ENCODE measurements around the gene CTCF. TPM values are rescaled to one million over a fixed set of nuclear protein-coding genes. Genes with fewer than 3 reads are reported as not detected.
A peak's percentile ranks its signal among the peaks of the same experiment; 100 is the strongest.

Gene CTCF
- total RNA-seq, 1 donor from 2014 or later, result 44.0 TPM

GRCh38 chr16:67668495-67669157 is 106.3 kb downstream of the CTCF start:
- intact Hi-C loops (cut with DNase I), result loop anchor here (10.0 kb wide), 1 partner anchor 144 kb away; the partner anchor contains the start of gene RIPOR1
- DNase-seq (ENCODE audit: low spot score) (no peak), ATAC-seq (no peak)

DNA sequence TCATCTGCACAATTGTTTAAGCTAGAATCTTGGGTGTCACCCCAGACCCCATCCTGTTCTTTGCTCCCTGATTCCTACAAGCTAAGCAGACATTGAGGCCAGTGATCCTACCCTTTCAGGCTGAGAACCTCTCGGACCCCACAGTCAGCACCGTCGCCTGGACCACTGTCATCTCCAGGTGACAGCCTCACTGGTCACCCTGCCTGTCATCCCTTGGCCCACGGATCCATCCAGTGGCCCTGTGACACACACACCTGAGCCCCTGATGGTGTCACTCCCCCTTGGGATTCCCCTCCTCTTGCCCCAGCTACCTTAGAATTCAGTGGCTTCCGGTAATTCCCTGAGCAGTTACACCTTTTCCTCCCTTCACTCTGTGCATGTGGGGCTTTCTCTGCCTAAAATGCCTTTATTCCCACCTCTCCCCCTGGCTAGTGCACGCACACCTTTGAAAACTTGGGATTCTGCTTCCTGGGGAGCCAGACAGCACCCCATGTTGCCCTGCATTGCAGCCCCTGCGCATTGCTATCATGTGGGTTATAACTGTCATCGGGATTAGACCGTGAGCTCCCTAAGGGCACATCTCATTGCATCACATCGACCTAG is 107.3 kb downstream of the CTCF start:
- intact Hi-C loops (cut with DNase I), result loop anchor here (10.0 kb wide), 1 partner anchor 145 kb away; the partner anchor contains the start of gene RIPOR1
- ATAC-seq, result no peak

DNA sequence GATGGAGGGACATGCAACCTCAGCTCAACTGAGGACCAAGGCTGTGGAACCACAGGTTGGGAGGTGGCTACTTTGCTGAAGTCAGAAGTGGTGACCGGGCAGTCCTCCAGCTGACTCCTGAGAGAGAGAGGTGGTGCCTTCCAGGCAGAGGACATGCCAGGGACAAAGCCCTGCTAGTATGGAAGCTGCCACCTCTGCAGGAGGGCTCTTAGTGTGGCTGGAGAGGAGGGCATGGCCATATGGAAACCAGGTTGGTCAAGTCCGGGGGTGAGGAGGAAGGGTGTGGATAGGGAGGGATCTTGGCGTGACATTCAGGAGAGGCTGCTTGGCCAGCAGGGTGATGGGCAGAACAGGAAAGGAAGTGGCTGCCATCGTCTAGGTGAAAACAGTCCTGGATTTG is 110.0 kb downstream of the CTCF start:
- DNase-seq (ENCODE audit: low spot score) (no peak), ATAC-seq (no peak)
- intact Hi-C loops (cut with DNase I), result no loop called here

More for the DNA sequence above, 107.3 kb downstream of the CTCF start:
- no peak for DNase-seq (ENCODE audit: low spot score)

GRCh38 chr16:67672739-67673662 is 110.7 kb downstream of the CTCF start:
- intact Hi-C loops (cut with DNase I), result no loop called here
- ATAC-seq, result peak; percentile 54
- DNase-seq (ENCODE audit: low spot score), result no peak

DNA sequence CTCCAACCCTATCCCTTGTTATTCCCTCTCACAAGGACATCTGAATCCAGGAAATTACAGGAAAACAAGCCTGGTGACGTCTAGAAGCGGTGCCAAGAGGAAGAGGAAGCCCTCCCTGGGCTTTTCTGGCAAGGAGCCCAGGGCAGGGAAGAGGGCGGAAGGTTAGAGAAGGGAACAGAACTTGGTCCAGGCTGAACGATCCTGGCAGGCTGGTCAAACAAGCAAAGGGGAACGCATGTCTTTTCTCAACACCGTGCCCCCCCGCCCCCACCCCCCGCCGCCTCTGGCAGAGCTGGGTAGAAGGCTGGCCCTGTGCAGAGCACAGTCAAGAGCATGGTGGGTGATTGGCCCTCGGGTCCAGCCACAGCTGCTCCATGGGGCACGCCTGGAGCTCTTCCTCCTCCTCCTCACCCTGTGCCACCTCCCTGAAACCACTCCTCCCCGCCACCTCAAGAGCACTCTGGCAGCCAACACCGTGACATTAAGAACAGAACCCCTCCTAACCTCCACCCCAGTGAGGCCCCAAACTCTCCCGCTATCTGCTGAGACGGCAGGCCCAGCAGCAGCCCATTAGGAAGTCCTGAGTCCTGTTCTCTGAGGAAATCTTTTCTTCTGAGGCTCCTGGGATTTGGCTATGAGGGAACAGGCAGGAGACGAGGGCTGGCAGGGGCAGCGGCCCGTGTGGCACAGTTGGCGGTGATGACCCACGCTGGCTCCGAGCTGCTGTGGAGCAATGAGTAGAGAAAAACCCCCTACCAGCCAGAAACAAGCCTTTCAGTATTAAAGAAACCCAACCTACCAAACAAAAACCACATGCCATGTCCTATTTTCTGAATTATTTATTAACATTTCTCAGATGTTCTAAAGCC is 111.6 kb downstream of the CTCF start:
- ATAC-seq (peak; percentile 67), DNase-seq (ENCODE audit: low spot score) (peak; percentile 83)
- intact Hi-C loops (cut with DNase I), result no loop called here

- intact Hi-C loops (cut with DNase I), result no loop called here
- DNase-seq (ENCODE audit: low spot score) (no peak), ATAC-seq (no peak)
Measured at GRCh38 chr16:67674851-67675578, 112.7 kb downstream of the CTCF start.

GRCh38 chr16:67675579-67675935 is 113.2 kb downstream of the CTCF start:
- ATAC-seq (no peak), DNase-seq (ENCODE audit: low spot score) (no peak)
- intact Hi-C loops (cut with DNase I), result no loop called here

- ATAC-seq (no peak), DNase-seq (ENCODE audit: low spot score) (no peak)
- intact Hi-C loops (cut with DNase I), result no loop called here
Measured at GRCh38 chr16:67675999-67676398, 113.7 kb downstream of the CTCF start.

DNA sequence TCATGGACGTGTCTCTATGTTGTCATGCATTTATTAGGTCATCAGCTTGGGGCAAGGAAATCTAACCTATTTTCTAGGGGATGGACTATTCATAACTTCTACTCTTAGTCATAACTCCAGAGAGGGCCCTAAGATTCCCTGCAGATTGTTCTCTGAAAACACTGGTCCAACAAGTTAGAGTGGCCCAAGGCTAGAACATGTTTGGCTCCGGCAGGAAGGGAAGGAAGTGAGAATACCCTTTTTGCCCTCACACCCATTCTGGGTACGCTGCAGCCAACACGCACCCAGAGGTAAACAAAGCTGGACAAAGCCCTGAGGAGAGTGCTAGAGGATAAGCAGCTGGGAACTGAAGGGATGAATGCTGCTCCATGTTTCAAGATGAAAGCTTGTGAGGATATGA is 114.2 kb downstream of the CTCF start:
- no peak for DNase-seq (ENCODE audit: low spot score)
- no peak for ATAC-seq
- intact Hi-C loops (cut with DNase I), result no loop called here

GRCh38 chr16:67676939-67677338 is 114.6 kb downstream of the CTCF start:
- ATAC-seq, result no peak
- intact Hi-C loops (cut with DNase I), result no loop called here
- DNase-seq (ENCODE audit: low spot score), result no peak

DNA sequence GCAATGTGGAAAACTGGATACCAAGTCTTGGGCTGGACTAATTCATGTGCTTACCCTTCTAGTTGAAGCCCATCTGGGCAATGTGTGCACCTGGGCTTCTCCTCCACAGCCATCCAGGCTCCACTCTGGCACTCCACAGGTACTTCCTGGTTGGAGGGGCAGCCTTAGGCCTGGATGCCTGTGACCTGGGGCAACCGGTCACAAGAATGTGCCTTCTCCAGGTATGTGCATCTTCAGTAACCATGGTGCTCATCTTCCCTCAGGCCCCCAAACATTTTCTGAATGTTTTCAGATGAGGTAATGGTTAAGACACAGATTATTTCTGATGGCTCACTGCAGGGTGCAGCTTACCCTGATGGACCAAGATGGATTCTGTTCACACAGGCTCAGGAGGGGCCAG is 115.4 kb downstream of the CTCF start:
- DNase-seq (ENCODE audit: low spot score), result no peak
- no peak for ATAC-seq
- intact Hi-C loops (cut with DNase I), result no loop called here

- no peak for DNase-seq (ENCODE audit: low spot score)
- intact Hi-C loops (cut with DNase I), result no loop called here
- no peak for ATAC-seq
Measured at GRCh38 chr16:67678354-67679023, 116.2 kb downstream of the CTCF start.

DNA sequence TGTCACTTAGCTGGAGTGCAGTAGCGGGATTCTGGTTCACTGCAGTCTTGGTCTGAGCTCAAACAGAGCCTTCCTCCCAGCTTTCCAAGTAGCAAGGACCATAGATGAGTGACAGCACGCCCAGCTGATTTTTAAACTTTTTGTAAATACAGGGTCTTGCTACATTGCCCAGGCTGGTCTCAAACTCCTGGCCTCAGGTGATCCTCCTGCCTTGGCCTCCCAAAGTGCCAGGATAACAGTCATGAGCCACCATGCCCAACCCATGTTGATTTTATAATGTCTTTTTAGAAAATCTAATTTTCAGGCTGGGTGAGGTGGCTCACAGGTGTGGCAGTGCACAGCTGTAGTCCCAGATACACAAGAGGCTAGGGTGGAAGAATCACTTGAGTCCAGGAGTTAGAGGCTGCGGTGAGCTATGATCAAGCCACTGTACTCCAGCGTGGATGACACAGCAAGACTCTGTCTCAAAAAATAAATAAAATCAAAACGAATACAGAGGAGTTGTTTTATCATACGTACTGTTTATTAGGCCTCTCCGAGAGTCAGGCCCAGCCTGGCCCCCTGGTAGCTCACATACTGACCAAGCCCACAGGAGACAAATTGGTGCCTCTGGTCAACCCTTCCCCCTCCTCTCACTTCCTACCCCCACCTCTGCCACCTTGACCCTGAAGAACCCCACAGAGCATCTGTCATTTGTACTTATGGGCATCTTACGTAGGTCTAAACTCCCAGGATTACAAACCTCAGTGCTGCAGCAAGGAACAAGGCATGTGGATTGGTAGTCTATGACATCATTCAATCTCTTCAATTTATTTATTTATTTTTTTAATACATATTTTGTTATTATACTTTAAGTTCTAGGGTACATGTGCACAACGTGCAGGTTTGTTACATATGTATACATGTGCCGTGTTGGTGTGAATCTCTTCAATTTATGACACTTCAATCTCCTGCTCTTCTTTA is 117.9 kb downstream of the CTCF start:
- intact Hi-C loops (cut with DNase I), result no loop called here
- ATAC-seq (no peak), DNase-seq (ENCODE audit: low spot score) (no peak)

DNA sequence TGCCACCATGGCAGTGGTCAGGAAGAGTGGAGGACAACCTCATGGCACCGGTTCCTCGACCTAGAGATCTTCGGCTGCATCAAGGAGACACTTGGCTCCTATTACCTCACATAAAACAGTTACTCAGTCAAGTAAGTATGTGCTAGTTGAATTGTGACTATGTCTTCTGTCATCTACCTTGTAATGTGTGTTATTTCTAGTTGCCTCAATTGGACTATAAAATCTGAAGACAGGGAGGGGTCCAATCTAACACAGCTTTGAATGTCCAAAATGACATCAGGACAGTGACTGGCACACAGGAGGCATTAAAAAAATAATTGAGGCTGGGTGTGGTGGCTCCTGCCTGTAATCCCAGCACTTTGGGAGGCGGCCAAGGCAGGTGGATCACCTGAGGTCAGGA is 121.4 kb downstream of the CTCF start:
- no peak for DNase-seq (ENCODE audit: low spot score)
- intact Hi-C loops (cut with DNase I), result no loop called here
- no peak for ATAC-seq

GRCh38 chr16:67685388-67686112 is 123.2 kb downstream of the CTCF start:
- DNase-seq (ENCODE audit: low spot score) (no peak), ATAC-seq (no peak)
- intact Hi-C loops (cut with DNase I), result no loop called here
